Heart right ventricle (tissue), 16 donors: ENCODE data around the gene JPH2. TPM values are rescaled to one million over a fixed set of nuclear protein-coding genes. Genes with fewer than 3 reads are reported as not detected.

Source experiments
- ATAC-seq, 8 donors: fragments of 200-7000 bp; cut with Tn5 transposase; one replicate each; pipeline ENCODE4 v1.9.1; 2020; ENCODE audit warnings: mild to moderate bottlenecking in 8 of 8, moderate library complexity in 8 of 8, moderate number of reproducible peaks in 1 of 8
- DNase-seq, 2 donors: peaks; one replicate each; pipeline ENCODE4 v3.0.0-alpha.2; 2020
- H3K27ac ChIP-seq, 10 donors: fragments of 200-600 bp; sonication (generic) in 2 of 10; one replicate each; pipeline versions ENCODE4 v1.5.0 to v1.8.0; 2020 to 2022; ENCODE audit warnings: mild to moderate bottlenecking in 3 of 10
- H3K27me3 ChIP-seq, 7 donors: fragments of 200-600 bp; one replicate each; pipeline ENCODE4 v1.8.0; 2021 to 2022; ENCODE audit warnings: mild to moderate bottlenecking in 2 of 7
- H3K36me3 ChIP-seq, 9 donors: fragments of 200-600 bp; sonication (generic) in 1 of 9; one replicate each; pipeline versions ENCODE4 v1.5.0 to v1.8.0; 2020 to 2022; ENCODE audit warnings: mild to moderate bottlenecking in 2 of 9
- H3K4me1 ChIP-seq, 9 donors: fragments of 200-600 bp; sonication (generic) in 1 of 9; one replicate each; pipeline versions ENCODE4 v1.5.0 to v1.8.0; 2020 to 2022; ENCODE audit warnings: mild to moderate bottlenecking in 4 of 9
- H3K4me3 ChIP-seq, 10 donors: fragments of 200-600 bp; sonication (generic) in 2 of 10; one replicate each; pipeline versions ENCODE4 v1.5.0 to v1.8.0; 2020 to 2022; ENCODE audit warnings: mild to moderate bottlenecking in 7 of 10, moderate library complexity in 2 of 10
- H3K9me3 ChIP-seq, 11 donors: fragments of 200-600 bp in 10 of 11; sonication (generic) in 2 of 11; one replicate each; pipeline versions ENCODE4 v1.5.0 to v1.8.0; 2013 to 2022; ENCODE audit warnings: mild to moderate bottlenecking in 2 of 11, control low read depth in 1 of 11, moderate library complexity in 1 of 11
- CTCF ChIP-seq, 9 donors: fragments of 200-600 bp; sonication (generic) in 2 of 9; IDR thresholded peaks; one replicate each; pipeline versions ENCODE4 v1.5.0 to v1.8.0; 2021 to 2022; ENCODE audit warnings: antibody characterized with exemption in 9 of 9, mild to moderate bottlenecking in 5 of 9, moderate library complexity in 1 of 9
- WGBS, 2 donors: extraction: QIAGEN DNeasy Blood & Tissue Kit; methylation state at CpG; one replicate each; pipeline ENCODE4 v1.1.7; 2013; ENCODE audit warnings: inconsistent platforms in 1 of 2; 5-methylcytosine and 5-hydroxymethylcytosine counted together
- intact Hi-C, 10 donors: fragments of 100-400 bp; cut with DNase I; formaldehyde crosslinking; loops; one replicate each; pipeline versions ENCODE4 v1.11.1 to v1.14.2; 2022
- polyA plus RNA-seq, 2 donors: library from polyadenylated mRNA; stranded (reverse); fragments of 200-250 nt; gene quantifications; one replicate each; pipeline ENCODE4 v1.2.3, GENCODE V29; 2013
- total RNA-seq, 10 donors: library from RNA; stranded (reverse); fragmentation: NEBNext Ultra II Directional in 3 of 10; extraction: Animal tissue kit (Norgen Biotek cat#: 25700) in 3 of 10; gene quantifications; one replicate each; pipeline versions ENCODE4 v1.2.1 to v1.2.4, GENCODE V29; 2021 to 2023
- donor health status: Arrhythmogenic right ventricular cardiomyopathy.
- donor health status: ischemic (EF 13 %, LVEDD 7.1; RV severe dilation, severe dysfunction).
- donor health status: healthy with polysubstance abuse.
- donor health status: DM: no; HTN: yes; CAD: no.
- donor health status: DM: no; HTN: no; CAD: no.
- donor health status: ischemic (EF 25% LVEDD 6.9; RV normal size, moderate dysfunction).
- donor health status: ischemic (EF 25% LVEDD 5.7; RV mildly dilated, moderate dysfunction).
- donor health status: healthy.
- donor health status: DM: yes; HTN: yes; CAD: no.
- donor health status: Ischemic cardiomyopathy.
- donor health status: ischemic (EF 35%, LVEDD 5.7; RV mildly dilated, moderate dysfunction).
- donor health status: nonischemic (EF 11% LVEDD 7.7; RV severe dilation, severe dysfunction).
- donor health status: DM: yes; HTN: yes; CAD: no.
- donor health status: PGD.
- donor health status: ischemic (EF 29% LVEDD 5.4; RV normal size, mild dysfunction).
- donor health status: nonischemic (EF 23%, LVEDD 6.1; RV moderate dilation, normal function).

The JPH2 gene
- total and polyA plus RNA-seq, 12 donors, result 61.9 to 215 (median 146) TPM

- TF ChIP-seq CTCF (IDR thresholded peaks at IDR 0.05), result no peak
- Histone ChIP-seq H3K4me1 (peaks cover 0 to 45% (median 32%) of the 10 kb centered on the region in 9 donors), H3K27ac (peak overlapping the region in 2 of 10 donors; percentile 26 to 64), H3K36me3 (peaks cover 0 to 92% (median 44%) of the 10 kb centered on the region in 9 donors), H3K9me3 (no peaks in the 10 kb centered on the region), H3K4me3 (no peak overlapping the region), H3K27me3 (no peaks in the 10 kb centered on the region)
- WGBS, 2 donors, result 68 to 78% methylated on average over 4 of the region's 4 CpGs
- DNase-seq (no peak), ATAC-seq (no peak)
- intact Hi-C loops, result no loop called here
Observed at GRCh38 chr20:44200371-44200770, 13.4 kb upstream of the JPH2 start.

- H3K4me3 ChIP-seq, result no peak overlapping the region
- TF ChIP-seq CTCF (IDR thresholded peaks at IDR 0.05), result no peak
- H3K27ac ChIP-seq, result peak overlapping the region in 1 of 10 donors; percentile 26
- peaks cover 0 to 40% (median 31%) of the 10 kb centered on the region in 9 donors for H3K4me1 ChIP-seq
- H3K27me3 ChIP-seq, result no peaks in the 10 kb centered on the region
- H3K36me3 ChIP-seq, result peaks cover 0 to 91% (median 42%) of the 10 kb centered on the region in 9 donors
- no peak for DNase-seq
- peak in 2 of 8 donors; percentile 11 to 51 for ATAC-seq
- 79 to 87% methylated on average over 4 of the region's 4 CpGs for WGBS, 2 donors
- H3K9me3 ChIP-seq, result no peaks in the 10 kb centered on the region
- intact Hi-C loops, result no loop called here
Observed at GRCh38 chr20:44199877-44200276, 12.9 kb upstream of the JPH2 start.

GRCh38 chr20:44198872-44199271 is 11.9 kb upstream of the JPH2 start:
- no peak for TF ChIP-seq CTCF (IDR thresholded peaks at IDR 0.05)
- Histone ChIP-seq H3K27ac (no peak overlapping the region), H3K36me3 (peaks cover 0 to 86% (median 36%) of the 10 kb centered on the region in 9 donors), H3K4me3 (no peak overlapping the region), H3K9me3 (no peaks in the 10 kb centered on the region), H3K27me3 (no peaks in the 10 kb centered on the region), H3K4me1 (peaks cover 0 to 30% (median 21%) of the 10 kb centered on the region in 9 donors)
- ATAC-seq, result no peak
- intact Hi-C loops, result no loop called here
- 90 to 92% methylated on average over 4 of the region's 4 CpGs for whole genome bisulfite sequencing, 2 donors
- DNase-seq, result no peak

GRCh38 chr20:44196271-44196670 is 9.3 kb upstream of the JPH2 start:
- H3K9me3 ChIP-seq, result no peaks in the 10 kb centered on the region
- no peak for ATAC-seq
- H3K4me1 ChIP-seq, result peaks cover 0 to 15% (median 6%) of the 10 kb centered on the region in 9 donors
- peaks cover 0 to 66% (median 36%) of the 10 kb centered on the region in 9 donors for H3K36me3 ChIP-seq
- H3K27me3 ChIP-seq, result no peaks in the 10 kb centered on the region
- H3K4me3 ChIP-seq, result no peak overlapping the region
- 75 to 76% methylated on average over 3 of the region's 3 CpGs for WGBS, 2 donors
- no peak for DNase-seq
- no peak overlapping the region for H3K27ac ChIP-seq
- TF ChIP-seq CTCF (IDR thresholded peaks at IDR 0.05), result no peak
- intact Hi-C loops, result no loop called here
